ENCODE data around the gene STAG1. TPM values are rescaled to one million over a fixed set of nuclear protein-coding genes. Genes with fewer than 3 reads are reported as not detected.

STAG1 gene
- polyA plus RNA-seq, 1 donor from 2014 or later: 30.8 TPM

GRCh38 chr3:136505676-136506075 lies 246.5 kb downstream of the STAG1 start:
- no peaks in the 10 kb centered on the region for H4K20me1 ChIP-seq (ENCODE audit: insufficient read depth)
- H3K9me3 ChIP-seq (ENCODE audit: low read length): no peaks in the 10 kb centered on the region
- no peaks in the 10 kb centered on the region for H3F3A ChIP-seq (ENCODE audit: insufficient read depth, low read length, poor library complexity, severe bottlenecking)
- no peak overlapping the region for H3K27ac ChIP-seq (ENCODE audit: low read length)
- H3K9ac ChIP-seq (ENCODE audit: low read length): no peak overlapping the region
- TF ChIP-seq EP300 (conservative IDR thresholded peaks at IDR 0.05; ENCODE audit: poor library complexity, severe bottlenecking): no peak
- TF ChIP-seq, protein P1, sequence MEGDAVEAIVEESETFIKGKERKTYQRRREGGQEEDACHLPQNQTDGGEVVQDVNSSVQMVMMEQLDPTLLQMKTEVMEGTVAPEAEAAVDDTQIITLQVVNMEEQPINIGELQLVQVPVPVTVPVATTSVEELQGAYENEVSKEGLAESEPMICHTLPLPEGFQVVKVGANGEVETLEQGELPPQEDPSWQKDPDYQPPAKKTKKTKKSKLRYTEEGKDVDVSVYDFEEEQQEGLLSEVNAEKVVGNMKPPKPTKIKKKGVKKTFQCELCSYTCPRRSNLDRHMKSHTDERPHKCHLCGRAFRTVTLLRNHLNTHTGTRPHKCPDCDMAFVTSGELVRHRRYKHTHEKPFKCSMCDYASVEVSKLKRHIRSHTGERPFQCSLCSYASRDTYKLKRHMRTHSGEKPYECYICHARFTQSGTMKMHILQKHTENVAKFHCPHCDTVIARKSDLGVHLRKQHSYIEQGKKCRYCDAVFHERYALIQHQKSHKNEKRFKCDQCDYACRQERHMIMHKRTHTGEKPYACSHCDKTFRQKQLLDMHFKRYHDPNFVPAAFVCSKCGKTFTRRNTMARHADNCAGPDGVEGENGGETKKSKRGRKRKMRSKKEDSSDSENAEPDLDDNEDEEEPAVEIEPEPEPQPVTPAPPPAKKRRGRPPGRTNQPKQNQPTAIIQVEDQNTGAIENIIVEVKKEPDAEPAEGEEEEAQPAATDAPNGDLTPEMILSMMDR (IDR thresholded peaks at IDR 0.05; ENCODE audit: poor library complexity, severe bottlenecking): no peak
- TF ChIP-seq, protein P2, sequence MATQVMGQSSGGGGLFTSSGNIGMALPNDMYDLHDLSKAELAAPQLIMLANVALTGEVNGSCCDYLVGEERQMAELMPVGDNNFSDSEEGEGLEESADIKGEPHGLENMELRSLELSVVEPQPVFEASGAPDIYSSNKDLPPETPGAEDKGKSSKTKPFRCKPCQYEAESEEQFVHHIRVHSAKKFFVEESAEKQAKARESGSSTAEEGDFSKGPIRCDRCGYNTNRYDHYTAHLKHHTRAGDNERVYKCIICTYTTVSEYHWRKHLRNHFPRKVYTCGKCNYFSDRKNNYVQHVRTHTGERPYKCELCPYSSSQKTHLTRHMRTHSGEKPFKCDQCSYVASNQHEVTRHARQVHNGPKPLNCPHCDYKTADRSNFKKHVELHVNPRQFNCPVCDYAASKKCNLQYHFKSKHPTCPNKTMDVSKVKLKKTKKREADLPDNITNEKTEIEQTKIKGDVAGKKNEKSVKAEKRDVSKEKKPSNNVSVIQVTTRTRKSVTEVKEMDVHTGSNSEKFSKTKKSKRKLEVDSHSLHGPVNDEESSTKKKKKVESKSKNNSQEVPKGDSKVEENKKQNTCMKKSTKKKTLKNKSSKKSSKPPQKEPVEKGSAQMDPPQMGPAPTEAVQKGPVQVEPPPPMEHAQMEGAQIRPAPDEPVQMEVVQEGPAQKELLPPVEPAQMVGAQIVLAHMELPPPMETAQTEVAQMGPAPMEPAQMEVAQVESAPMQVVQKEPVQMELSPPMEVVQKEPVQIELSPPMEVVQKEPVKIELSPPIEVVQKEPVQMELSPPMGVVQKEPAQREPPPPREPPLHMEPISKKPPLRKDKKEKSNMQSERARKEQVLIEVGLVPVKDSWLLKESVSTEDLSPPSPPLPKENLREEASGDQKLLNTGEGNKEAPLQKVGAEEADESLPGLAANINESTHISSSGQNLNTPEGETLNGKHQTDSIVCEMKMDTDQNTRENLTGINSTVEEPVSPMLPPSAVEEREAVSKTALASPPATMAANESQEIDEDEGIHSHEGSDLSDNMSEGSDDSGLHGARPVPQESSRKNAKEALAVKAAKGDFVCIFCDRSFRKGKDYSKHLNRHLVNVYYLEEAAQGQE (IDR thresholded peaks at IDR 0.05; ENCODE audit: borderline replicate concordance): no peak
- TF ChIP-seq EZH2 (IDR thresholded peaks at IDR 0.05; ENCODE audit: borderline replicate concordance, insufficient read depth, low read length, poor library complexity, severe bottlenecking): no peak
- TF ChIP-seq TAF1 (IDR thresholded peaks at IDR 0.05; ENCODE audit: low read depth): no peak
- no peak for TF ChIP-seq RAD21 (conservative IDR thresholded peaks at IDR 0.05)
- TF ChIP-seq SMC3 (conservative IDR thresholded peaks at IDR 0.05; ENCODE audit: poor library complexity): no peak
- TF ChIP-seq MXI1 (conservative IDR thresholded peaks at IDR 0.05; ENCODE audit: poor library complexity, severe bottlenecking): no peak
- TF ChIP-seq POLR2AphosphoS5 (IDR thresholded peaks at IDR 0.05): no peak
- H3K79me2 ChIP-seq (replicated peaks; ENCODE audit: insufficient read depth, low read length): no peaks in the 10 kb centered on the region
- H2AFZ ChIP-seq (ENCODE audit: low read depth, low read length): no peak overlapping the region
- H3K36me3 ChIP-seq (ENCODE audit: insufficient read depth, low read length): no peaks in the 10 kb centered on the region
- no peak overlapping the region for H3K4me3 ChIP-seq (ENCODE audit: low read length)
- no peak overlapping the region for H3K4me2 ChIP-seq (ENCODE audit: low read length)
- no peaks in the 10 kb centered on the region for H3K27me3 ChIP-seq (ENCODE audit: insufficient read depth, low read depth, low read length)
- no peaks in the 10 kb centered on the region for H3K9me2 ChIP-seq (ENCODE audit: insufficient read depth, low read length)

- Histone ChIP-seq H3K27ac (ENCODE audit: low read length) (no peak overlapping the region), H3K9me3 (ENCODE audit: low read length) (no peaks in the 10 kb centered on the region), H3K9ac (ENCODE audit: low read length) (no peak overlapping the region), H3K4me3 (ENCODE audit: low read length) (no peak overlapping the region), H3K9me2 (ENCODE audit: insufficient read depth, low read length) (no peaks in the 10 kb centered on the region), H3F3A (ENCODE audit: insufficient read depth, low read length, poor library complexity, severe bottlenecking) (no peaks in the 10 kb centered on the region), H2AFZ (ENCODE audit: low read depth, low read length) (no peak overlapping the region), H3K4me2 (ENCODE audit: low read length) (no peak overlapping the region), H3K79me2 (replicated peaks; ENCODE audit: insufficient read depth, low read length) (no peaks in the 10 kb centered on the region), H3K27me3 (ENCODE audit: insufficient read depth, low read depth, low read length) (no peaks in the 10 kb centered on the region), H4K20me1 (ENCODE audit: insufficient read depth) (no peaks in the 10 kb centered on the region), H3K36me3 (ENCODE audit: insufficient read depth, low read length) (no peaks in the 10 kb centered on the region)
- TF ChIP-seq MXI1 (conservative IDR thresholded peaks at IDR 0.05; ENCODE audit: poor library complexity, severe bottlenecking): no peak
- TF ChIP-seq, protein P2 (IDR thresholded peaks at IDR 0.05; ENCODE audit: borderline replicate concordance): no peak
- TF ChIP-seq EP300 (conservative IDR thresholded peaks at IDR 0.05; ENCODE audit: poor library complexity, severe bottlenecking): no peak
- no peak for TF ChIP-seq RAD21 (conservative IDR thresholded peaks at IDR 0.05)
- TF ChIP-seq, protein P1 (IDR thresholded peaks at IDR 0.05; ENCODE audit: poor library complexity, severe bottlenecking): no peak
- TF ChIP-seq SMC3 (conservative IDR thresholded peaks at IDR 0.05; ENCODE audit: poor library complexity): no peak
- no peak for TF ChIP-seq TAF1 (IDR thresholded peaks at IDR 0.05; ENCODE audit: low read depth)
- no peak for TF ChIP-seq EZH2 (IDR thresholded peaks at IDR 0.05; ENCODE audit: borderline replicate concordance, insufficient read depth, low read length, poor library complexity, severe bottlenecking)
- no peak for TF ChIP-seq POLR2AphosphoS5 (IDR thresholded peaks at IDR 0.05)
Measured at GRCh38 chr3:136503056-136503455, 249.1 kb downstream of the STAG1 start.

Data from neural cell (in vitro differentiated cells).